ENCODE data around the gene LAMC2. TPM values are rescaled to one million over a fixed set of nuclear protein-coding genes. Genes with fewer than 3 reads are reported as not detected.

LAMC2 gene
- total and polyA plus RNA-seq, 2 experiments from 2014 or later = 1.9 to 2.7 TPM

- no peaks in the 10 kb centered on the region for H3K9me3 ChIP-seq (ENCODE audit: low read depth)
- H4K20me1 ChIP-seq (ENCODE audit: insufficient read depth) = no peaks in the 10 kb centered on the region
- no peaks in the 10 kb centered on the region for H3K9me2 ChIP-seq (ENCODE audit: insufficient read depth)
- H3K27me3 ChIP-seq (replicated peaks; ENCODE audit: insufficient read depth) = no peaks in the 10 kb centered on the region
- no peak overlapping the region for H3K4me2 ChIP-seq (ENCODE audit: unreplicated experiment)
- peaks cover 9% of the 10 kb centered on the region for H3K4me1 ChIP-seq (ENCODE audit: insufficient read depth)
- no peaks in the 10 kb centered on the region for H3K79me2 ChIP-seq (ENCODE audit: insufficient read depth)
- in situ Hi-C loops (cut with MboI) = no loop called here
- H3K27ac ChIP-seq = no peak overlapping the region
- no peak for TF ChIP-seq EZH2phosphoT487 (IDR thresholded peaks at IDR 0.05; ENCODE audit: insufficient read depth, low read depth)
- TF ChIP-seq EZH2 (IDR thresholded peaks at IDR 0.05; ENCODE audit: insufficient read depth, poor library complexity, severe bottlenecking) = no peak
- H3K9ac ChIP-seq = no peak overlapping the region
- peaks cover 3% of the 10 kb centered on the region; the same call in 1 of the 2 replicates for H3F3A ChIP-seq (ENCODE audit: insufficient read depth)
- WGBS, 2 experiments (ENCODE audit: low coverage in 1 of 2, low lambda C conversion rate in 2 of 2, missing lambda C conversion rate in 2 of 2) = 84 to 85% methylated on average over 4 of the region's 4 CpGs
- H3K36me3 ChIP-seq (ENCODE audit: low read depth) = no peaks in the 10 kb centered on the region
- DNase-seq = no peak
- H2AFZ ChIP-seq = no peak overlapping the region
- H3K4me3 ChIP-seq = no peak overlapping the region
Observed at GRCh38 chr1:183248989-183249691, 63.1 kb downstream of the LAMC2 start.

GRCh38 chr1:183249941-183250452 lies 63.9 kb downstream of the LAMC2 start:
- in situ Hi-C loops (cut with MboI) = no loop called here
- H3K36me3 ChIP-seq (ENCODE audit: low read depth) = no peaks in the 10 kb centered on the region
- H3F3A ChIP-seq (ENCODE audit: insufficient read depth) = no peaks in the 10 kb centered on the region
- TF ChIP-seq EZH2phosphoT487 (IDR thresholded peaks at IDR 0.05; ENCODE audit: insufficient read depth, low read depth) = no peak
- no peak for TF ChIP-seq EZH2 (IDR thresholded peaks at IDR 0.05; ENCODE audit: insufficient read depth, poor library complexity, severe bottlenecking)
- DNase-seq = no peak
- H4K20me1 ChIP-seq (ENCODE audit: insufficient read depth) = no peaks in the 10 kb centered on the region
- no peaks in the 10 kb centered on the region for H3K27me3 ChIP-seq (replicated peaks; ENCODE audit: insufficient read depth)
- 87 to 90% methylated on average over 5 of the region's 5 CpGs for WGBS, 2 experiments (ENCODE audit: low coverage in 1 of 2, low lambda C conversion rate in 2 of 2, missing lambda C conversion rate in 2 of 2)
- H3K4me2 ChIP-seq (ENCODE audit: unreplicated experiment) = no peak overlapping the region
- no peak overlapping the region for H3K4me3 ChIP-seq
- no peaks in the 10 kb centered on the region for H3K9me3 ChIP-seq (ENCODE audit: low read depth)
- no peak overlapping the region for H3K9ac ChIP-seq
- H2AFZ ChIP-seq = no peak overlapping the region
- no peaks in the 10 kb centered on the region for H3K79me2 ChIP-seq (ENCODE audit: insufficient read depth)
- no peaks in the 10 kb centered on the region for H3K9me2 ChIP-seq (ENCODE audit: insufficient read depth)
- no peak overlapping the region for H3K27ac ChIP-seq
- H3K4me1 ChIP-seq (ENCODE audit: insufficient read depth) = peaks cover under 1% of the 10 kb centered on the region

GRCh38 chr1:183251101-183251958 lies 65.3 kb downstream of the LAMC2 start:
- no peaks in the 10 kb centered on the region for H3K9me2 ChIP-seq (ENCODE audit: insufficient read depth)
- WGBS, 2 experiments (ENCODE audit: low coverage in 1 of 2, low lambda C conversion rate in 2 of 2, missing lambda C conversion rate in 2 of 2) = 96 to 97% methylated on average over 12 of the region's 12 CpGs
- H3F3A ChIP-seq (ENCODE audit: insufficient read depth) = no peaks in the 10 kb centered on the region
- H3K27ac ChIP-seq = no peak overlapping the region
- H3K27me3 ChIP-seq (replicated peaks; ENCODE audit: insufficient read depth) = no peaks in the 10 kb centered on the region
- H3K79me2 ChIP-seq (ENCODE audit: insufficient read depth) = no peaks in the 10 kb centered on the region
- no peaks in the 10 kb centered on the region for H3K4me1 ChIP-seq (ENCODE audit: insufficient read depth)
- no peak overlapping the region for H3K4me2 ChIP-seq (ENCODE audit: unreplicated experiment)
- no peaks in the 10 kb centered on the region for H3K36me3 ChIP-seq (ENCODE audit: low read depth)
- no peak overlapping the region for H3K9ac ChIP-seq
- H4K20me1 ChIP-seq (ENCODE audit: insufficient read depth) = no peaks in the 10 kb centered on the region
- no peak overlapping the region for H2AFZ ChIP-seq
- no peak for DNase-seq
- in situ Hi-C loops (cut with MboI) = no loop called here
- TF ChIP-seq EZH2phosphoT487 (IDR thresholded peaks at IDR 0.05; ENCODE audit: insufficient read depth, low read depth) (no peak), EZH2 (IDR thresholded peaks at IDR 0.05; ENCODE audit: insufficient read depth, poor library complexity, severe bottlenecking) (no peak)
- H3K9me3 ChIP-seq (ENCODE audit: low read depth) = peaks cover 4% of the 10 kb centered on the region
- no peak overlapping the region for H3K4me3 ChIP-seq

GRCh38 chr1:183251959-183252450 lies 65.9 kb downstream of the LAMC2 start:
- H4K20me1 ChIP-seq (ENCODE audit: insufficient read depth) = no peaks in the 10 kb centered on the region
- no peaks in the 10 kb centered on the region for H3K36me3 ChIP-seq (ENCODE audit: low read depth)
- in situ Hi-C loops (cut with MboI) = no loop called here
- H3F3A ChIP-seq (ENCODE audit: insufficient read depth) = no peaks in the 10 kb centered on the region
- H3K27ac ChIP-seq = no peak overlapping the region
- no peaks in the 10 kb centered on the region for H3K4me1 ChIP-seq (ENCODE audit: insufficient read depth)
- DNase-seq = no peak
- 87 to 92% methylated on average over 5 to 8 of the region's 8 CpGs for WGBS, 2 experiments (ENCODE audit: low coverage in 1 of 2, low lambda C conversion rate in 2 of 2, missing lambda C conversion rate in 2 of 2)
- no peak for TF ChIP-seq EZH2phosphoT487 (IDR thresholded peaks at IDR 0.05; ENCODE audit: insufficient read depth, low read depth)
- no peak for TF ChIP-seq EZH2 (IDR thresholded peaks at IDR 0.05; ENCODE audit: insufficient read depth, poor library complexity, severe bottlenecking)
- H3K9ac ChIP-seq = no peak overlapping the region
- no peak overlapping the region for H3K4me2 ChIP-seq (ENCODE audit: unreplicated experiment)
- H2AFZ ChIP-seq = no peak overlapping the region
- H3K9me2 ChIP-seq (ENCODE audit: insufficient read depth) = no peaks in the 10 kb centered on the region
- peaks cover 4% of the 10 kb centered on the region for H3K9me3 ChIP-seq (ENCODE audit: low read depth)
- no peaks in the 10 kb centered on the region for H3K79me2 ChIP-seq (ENCODE audit: insufficient read depth)
- H3K4me3 ChIP-seq = no peak overlapping the region
- H3K27me3 ChIP-seq (replicated peaks; ENCODE audit: insufficient read depth) = no peaks in the 10 kb centered on the region
